NB4 (cell line): ENCODE measurements around the gene ICE2.

Source experiments
- POLR2A ChIP-seq: IDR thresholded peaks from 2 replicates; pipeline ENCODE4 v1.6.1; 2011; ENCODE audit warnings: mild to moderate bottlenecking; ENCODE audit not compliant: insufficient read length; ENCODE audit errors: extremely low read depth
- TF ChIP-seq, protein P1 (sequence below): IDR thresholded peaks from one replicate; pipeline ENCODE4 v1.5.1; 2012; ENCODE audit warnings: low read depth, low read length

- TF ChIP-seq POLR2A = no peak
- TF ChIP-seq, protein P1, sequence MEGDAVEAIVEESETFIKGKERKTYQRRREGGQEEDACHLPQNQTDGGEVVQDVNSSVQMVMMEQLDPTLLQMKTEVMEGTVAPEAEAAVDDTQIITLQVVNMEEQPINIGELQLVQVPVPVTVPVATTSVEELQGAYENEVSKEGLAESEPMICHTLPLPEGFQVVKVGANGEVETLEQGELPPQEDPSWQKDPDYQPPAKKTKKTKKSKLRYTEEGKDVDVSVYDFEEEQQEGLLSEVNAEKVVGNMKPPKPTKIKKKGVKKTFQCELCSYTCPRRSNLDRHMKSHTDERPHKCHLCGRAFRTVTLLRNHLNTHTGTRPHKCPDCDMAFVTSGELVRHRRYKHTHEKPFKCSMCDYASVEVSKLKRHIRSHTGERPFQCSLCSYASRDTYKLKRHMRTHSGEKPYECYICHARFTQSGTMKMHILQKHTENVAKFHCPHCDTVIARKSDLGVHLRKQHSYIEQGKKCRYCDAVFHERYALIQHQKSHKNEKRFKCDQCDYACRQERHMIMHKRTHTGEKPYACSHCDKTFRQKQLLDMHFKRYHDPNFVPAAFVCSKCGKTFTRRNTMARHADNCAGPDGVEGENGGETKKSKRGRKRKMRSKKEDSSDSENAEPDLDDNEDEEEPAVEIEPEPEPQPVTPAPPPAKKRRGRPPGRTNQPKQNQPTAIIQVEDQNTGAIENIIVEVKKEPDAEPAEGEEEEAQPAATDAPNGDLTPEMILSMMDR = no peak
These were observed 105.2 kb downstream of the ICE2 start for GRCh38 chr15:60373745-60374144.
